ENCODE data around the gene SETD3.

Gene SETD3

GRCh38 chr14:99479906-99480869 lies at the start of gene SETD3:
SETD3 (minus strand) TSS chr14:99480859; CDS start chr14:99465805, 15,054 bp downstream.
- no peak for DNase-seq

DNA sequence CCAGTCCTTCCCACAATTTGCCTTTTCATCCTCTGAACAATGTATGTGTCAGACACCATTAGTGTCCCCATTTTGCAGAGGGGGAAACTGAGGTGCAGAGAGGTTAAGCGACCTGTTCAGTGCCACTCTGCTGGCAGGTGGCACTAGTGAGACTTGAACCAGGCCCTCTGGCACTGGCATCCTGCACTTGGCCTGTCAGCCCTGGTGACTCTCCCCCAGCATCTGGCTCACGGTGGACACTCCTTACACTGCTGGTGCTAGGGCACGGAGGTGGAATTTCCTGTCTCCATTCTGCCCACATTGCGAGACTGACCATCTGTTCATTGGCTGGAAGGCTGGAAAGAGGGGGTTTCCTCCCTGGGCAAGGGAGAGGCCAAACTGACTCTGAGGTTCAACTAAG lies 49.2 kb upstream of the SETD3 start:
- no peak for DNase-seq

GRCh38 chr14:99527427-99528076 lies 46.9 kb upstream of the SETD3 start:
- no peak for DNase-seq

GRCh38 chr14:99527026-99527425 lies 46.4 kb upstream of the SETD3 start:
- no peak for DNase-seq

DNA sequence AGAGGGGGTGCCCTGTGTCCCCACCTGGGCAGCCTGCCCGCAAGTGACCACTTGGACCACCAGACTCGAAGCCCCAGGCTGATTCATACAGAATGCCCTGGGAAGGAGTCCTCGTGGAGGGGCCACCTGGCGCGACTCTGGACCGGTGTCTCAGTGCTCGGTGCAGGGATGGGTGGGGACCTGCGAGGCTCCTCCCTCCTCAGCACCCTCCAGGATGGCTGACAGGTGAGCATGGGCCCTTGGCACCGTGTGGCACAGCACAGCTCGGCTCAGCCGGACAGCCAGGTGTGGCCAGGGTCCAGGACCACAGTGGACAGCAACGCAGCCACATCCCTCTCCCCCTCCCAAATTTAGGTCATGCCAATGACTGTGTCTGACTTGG lies 45.0 kb upstream of the SETD3 start:
- DNase-seq, result no peak

GRCh38 chr14:99524804-99525698 lies 44.4 kb upstream of the SETD3 start:
- no peak for DNase-seq

DNA sequence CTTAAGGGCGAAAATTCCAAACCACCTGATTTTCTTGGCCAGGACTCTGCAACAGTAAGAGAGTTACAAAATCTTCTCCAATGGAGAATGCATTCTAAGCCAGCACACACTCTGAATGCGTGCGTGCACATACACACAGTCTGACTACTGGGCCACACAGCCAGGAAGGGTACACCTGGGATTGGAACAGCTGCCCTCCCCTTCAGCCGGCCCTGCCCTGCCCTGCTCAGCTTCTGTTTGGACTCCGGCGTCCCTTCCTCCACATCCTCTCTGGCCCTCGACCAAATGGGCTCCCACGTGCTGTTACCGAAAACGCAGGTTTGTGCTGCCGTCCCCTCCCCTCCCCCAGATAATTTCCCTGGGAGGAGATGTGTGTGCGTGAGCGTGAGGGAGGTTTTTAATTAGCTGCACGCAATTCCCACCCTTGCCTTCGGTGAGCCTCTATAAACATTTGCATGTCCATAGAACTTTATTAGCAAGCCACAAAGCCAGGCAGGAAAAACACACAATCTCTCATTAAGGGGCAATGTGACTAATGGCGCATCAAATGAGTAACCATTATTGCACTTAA lies 43.5 kb upstream of the SETD3 start:
- no peak for DNase-seq

DNA sequence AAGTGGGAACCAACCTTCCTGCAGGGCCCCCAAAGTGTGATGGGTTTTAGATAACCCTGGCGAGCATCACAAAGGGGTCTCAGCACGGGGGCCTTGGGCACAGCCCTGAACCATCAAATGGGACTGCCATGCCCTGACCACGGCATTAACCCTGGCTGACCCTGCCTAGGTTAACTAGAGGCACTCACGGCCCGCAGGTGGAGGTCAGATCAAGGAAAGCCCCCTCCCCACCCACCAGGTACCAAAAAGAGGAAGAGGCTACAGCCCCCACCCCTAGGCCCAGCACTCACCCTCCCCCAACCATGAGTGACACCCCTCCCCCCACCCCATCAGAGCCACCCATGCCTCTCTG lies 43.0 kb upstream of the SETD3 start:
- no peak for DNase-seq

- DNase-seq, result no peak
Observed at GRCh38 chr14:99522934-99523703, 42.5 kb upstream of the SETD3 start.

DNA sequence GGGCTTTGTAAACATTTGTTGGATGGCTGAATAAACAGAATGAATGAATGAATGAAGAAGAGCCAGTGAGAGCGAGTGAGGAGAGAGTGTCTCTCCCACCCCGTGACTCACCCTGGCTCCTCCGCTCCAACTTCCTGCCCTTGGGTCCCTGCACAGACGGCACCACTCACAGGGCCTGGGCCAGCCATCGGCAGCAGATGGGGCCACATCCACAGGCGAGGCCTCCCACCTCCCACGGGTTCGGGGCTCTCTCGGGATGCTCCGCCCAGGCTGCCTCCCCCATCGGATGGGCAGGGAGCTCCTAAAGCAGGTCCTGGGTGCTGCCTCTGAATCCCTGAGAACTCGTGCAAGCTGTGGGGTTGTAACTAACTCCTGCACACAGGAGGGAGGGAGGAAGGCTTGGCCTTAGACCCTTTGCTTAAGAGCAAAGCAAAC lies 41.8 kb upstream of the SETD3 start:
- no peak for DNase-seq

GRCh38 chr14:99522025-99522401 lies 41.4 kb upstream of the SETD3 start:
- DNase-seq, result no peak

GRCh38 chr14:99521176-99522024 lies 40.7 kb upstream of the SETD3 start:
- no peak for DNase-seq

GRCh38 chr14:99520571-99521081 lies 40.0 kb upstream of the SETD3 start:
- no peak for DNase-seq

- no peak for DNase-seq
Observed at GRCh38 chr14:99519931-99520421, 39.3 kb upstream of the SETD3 start.

DNA sequence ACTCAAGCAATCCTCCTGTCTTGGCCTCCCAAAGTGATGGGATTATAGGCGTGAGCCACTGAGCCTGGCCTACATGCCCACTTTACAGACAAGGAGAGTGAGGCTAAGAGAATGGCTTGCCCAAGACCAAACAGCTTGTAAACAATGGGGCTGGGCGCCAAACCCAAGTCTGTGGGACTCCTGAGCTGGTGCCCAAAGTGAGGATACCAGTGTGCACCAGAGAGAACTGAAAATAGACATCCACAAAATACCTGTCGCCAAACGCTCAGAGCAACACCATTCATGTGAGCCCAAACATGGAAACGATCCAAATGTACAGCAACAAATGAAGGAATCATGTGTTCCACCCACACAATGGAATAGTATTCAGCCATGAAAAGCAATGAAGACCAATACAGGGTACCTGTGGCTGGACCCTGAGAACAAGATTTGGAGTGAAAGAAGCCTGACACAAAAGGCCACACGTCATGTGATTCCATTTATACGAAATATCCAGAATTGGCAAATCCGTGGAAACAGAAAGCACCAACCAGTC lies 38.8 kb upstream of the SETD3 start:
- no peak for DNase-seq

DNA sequence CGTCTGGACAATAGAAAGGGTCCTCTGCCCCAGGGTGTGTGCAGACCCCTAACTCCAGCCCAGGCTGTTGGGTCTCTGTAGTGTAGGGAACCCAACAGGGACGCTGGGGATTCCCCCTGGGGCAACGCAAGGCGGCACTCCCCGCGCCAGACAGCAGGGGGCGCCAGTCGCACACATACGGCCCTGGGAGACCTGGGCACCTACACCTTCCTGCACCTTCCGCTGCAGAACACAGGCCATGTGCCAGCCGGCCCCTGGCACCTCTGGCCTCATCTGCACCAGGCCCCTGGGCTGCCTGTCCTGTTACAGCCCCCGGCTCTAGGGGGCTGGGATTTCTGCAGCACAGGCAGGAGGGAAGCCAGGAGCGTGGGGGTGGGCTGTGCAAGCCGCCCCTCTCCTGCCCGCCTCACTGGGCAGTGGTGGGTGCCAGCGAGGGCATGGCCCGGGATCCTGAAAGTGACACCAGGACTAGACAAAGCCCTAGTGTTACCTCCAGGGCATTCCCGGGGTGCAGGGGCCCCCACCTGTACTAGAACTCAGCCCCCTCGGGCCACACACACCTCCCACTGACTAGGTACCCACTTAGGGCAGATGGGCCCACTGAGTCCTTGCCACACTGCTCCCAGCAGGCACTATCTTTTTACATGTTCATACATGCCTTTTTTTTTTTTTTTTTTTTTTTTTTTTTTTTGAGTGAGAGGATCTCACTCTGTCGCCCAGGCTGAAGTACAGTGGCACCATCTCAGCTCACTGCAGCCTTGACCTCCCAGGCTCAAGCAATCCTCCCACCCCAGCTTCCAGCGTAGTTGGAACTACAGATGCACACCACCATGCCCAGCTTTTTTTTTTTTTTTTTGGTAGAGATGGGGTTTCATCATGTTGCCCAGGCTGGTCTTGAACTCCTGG lies 38.0 kb upstream of the SETD3 start:
- no peak for DNase-seq

GRCh38 chr14:99517643-99518381 lies 37.2 kb upstream of the SETD3 start:
- DNase-seq, result no peak

DNA sequence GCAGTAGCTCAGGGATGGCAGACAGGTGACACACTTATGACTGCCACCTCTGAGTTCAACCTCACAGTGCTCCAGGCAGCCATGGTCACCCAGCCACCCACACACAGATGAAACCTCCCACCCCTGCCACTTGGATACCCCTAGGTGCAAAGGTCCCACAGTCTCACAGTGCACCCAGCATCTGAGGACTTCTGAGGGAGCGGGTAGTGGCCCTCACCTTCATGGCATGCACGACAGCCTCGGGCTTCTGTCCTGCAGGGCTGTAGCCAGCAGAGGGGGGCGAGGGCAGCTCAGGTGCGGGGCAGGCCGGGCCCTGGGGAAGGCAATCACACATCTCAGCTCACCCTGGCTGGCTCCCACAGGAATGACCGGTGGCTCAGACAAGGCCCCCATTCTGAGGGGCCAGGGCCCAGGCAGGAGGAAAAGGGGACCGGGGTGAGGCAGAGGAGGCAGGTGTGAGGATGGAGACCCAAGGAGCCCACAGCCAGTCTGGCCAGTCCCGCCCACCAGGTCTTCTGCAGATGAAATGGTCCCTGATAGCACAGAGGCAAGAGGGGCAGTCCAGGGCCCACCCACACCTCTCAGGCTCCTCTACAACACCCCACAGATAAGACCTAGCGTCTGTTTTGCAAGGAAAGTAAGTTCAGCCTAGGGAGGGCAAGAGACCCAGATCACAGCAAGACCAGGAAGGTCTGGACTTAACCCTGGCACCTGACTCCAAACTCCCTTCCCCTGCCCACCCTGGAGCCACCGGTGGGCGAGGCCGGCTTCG lies 36.4 kb upstream of the SETD3 start:
- no peak for DNase-seq

All from cortex of kidney (tissue), 1 donor.